Measurements from ENCODE around the gene SMARCD1.

SMARCD1 gene

GRCh38 chr12:50073206-50073605 is 11.9 kb upstream of the SMARCD1 start:
- H3K4me2 ChIP-seq (ENCODE audit: low read length), result no peak overlapping the region

GRCh38 chr12:50073712-50074111 is 11.4 kb upstream of the SMARCD1 start:
- no peaks in the 10 kb centered on the region for H3K9me2 ChIP-seq (ENCODE audit: low read depth, low read length)
- H3F3A ChIP-seq (ENCODE audit: insufficient read depth, low read length), result no peaks in the 10 kb centered on the region
- no peak overlapping the region for H3K4me3 ChIP-seq (ENCODE audit: low read depth, low read length, poor library complexity, severe bottlenecking)
- H3K36me3 ChIP-seq (ENCODE audit: insufficient read depth, low read length), result no peaks in the 10 kb centered on the region
- no peaks in the 10 kb centered on the region for H3K4me1 ChIP-seq (ENCODE audit: insufficient read depth, low read length, severe bottlenecking)
- H3K9me3 ChIP-seq (ENCODE audit: low read length), result no peaks in the 10 kb centered on the region
- no peak overlapping the region for H2AFZ ChIP-seq (ENCODE audit: low read length)
- H3K27me3 ChIP-seq (ENCODE audit: insufficient read depth, low read length), result 0 out of 2 replicates have a peak, but pooled peaks cover 12% of the 10 kb centered on the region
- H3K4me2 ChIP-seq (ENCODE audit: low read length), result no peak overlapping the region
- no peak overlapping the region for H3K9ac ChIP-seq (ENCODE audit: low read length)
- no peaks in the 10 kb centered on the region for H4K20me1 ChIP-seq (ENCODE audit: insufficient read depth, low read length)
- no peaks in the 10 kb centered on the region for H3K79me2 ChIP-seq (ENCODE audit: insufficient read depth, low read length)
- H3K27ac ChIP-seq (ENCODE audit: low read depth, low read length, poor library complexity, severe bottlenecking), result no peak overlapping the region
- TF ChIP-seq EZH2 (IDR thresholded peaks at IDR 0.05; ENCODE audit: borderline replicate concordance, low read length), result no peak
- TF ChIP-seq CTCF (IDR thresholded peaks at IDR 0.05; ENCODE audit: low read length), result no peak

More at GRCh38 chr12:50073206-50073605, 11.9 kb upstream of the SMARCD1 start:
- Histone ChIP-seq H3K27ac (ENCODE audit: low read depth, low read length, poor library complexity, severe bottlenecking) (no peak overlapping the region), H3K9me2 (ENCODE audit: low read depth, low read length) (no peaks in the 10 kb centered on the region), H3K4me1 (ENCODE audit: insufficient read depth, low read length, severe bottlenecking) (no peaks in the 10 kb centered on the region), H3K4me3 (ENCODE audit: low read depth, low read length, poor library complexity, severe bottlenecking) (no peak overlapping the region), H3K79me2 (ENCODE audit: insufficient read depth, low read length) (no peaks in the 10 kb centered on the region), H3K36me3 (ENCODE audit: insufficient read depth, low read length) (no peaks in the 10 kb centered on the region), H3K9ac (ENCODE audit: low read length) (no peak overlapping the region), H2AFZ (ENCODE audit: low read length) (no peak overlapping the region), H3K27me3 (ENCODE audit: insufficient read depth, low read length) (0 out of 2 replicates have a peak, but pooled peaks cover 12% of the 10 kb centered on the region), H4K20me1 (ENCODE audit: insufficient read depth, low read length) (no peaks in the 10 kb centered on the region), H3K9me3 (ENCODE audit: low read length) (no peaks in the 10 kb centered on the region), H3F3A (ENCODE audit: insufficient read depth, low read length) (no peaks in the 10 kb centered on the region)
- TF ChIP-seq EZH2 (IDR thresholded peaks at IDR 0.05; ENCODE audit: borderline replicate concordance, low read length) (no peak), CTCF (IDR thresholded peaks at IDR 0.05; ENCODE audit: low read length) (no peak)

- Histone ChIP-seq H3F3A (ENCODE audit: insufficient read depth, low read length) (no peaks in the 10 kb centered on the region), H3K4me2 (ENCODE audit: low read length) (no peak overlapping the region), H3K36me3 (ENCODE audit: insufficient read depth, low read length) (no peaks in the 10 kb centered on the region), H3K9ac (ENCODE audit: low read length) (no peak overlapping the region), H3K4me1 (ENCODE audit: insufficient read depth, low read length, severe bottlenecking) (no peaks in the 10 kb centered on the region), H3K4me3 (ENCODE audit: low read depth, low read length, poor library complexity, severe bottlenecking) (no peak overlapping the region), H3K27me3 (ENCODE audit: insufficient read depth, low read length) (0 out of 2 replicates have a peak, but pooled peaks cover 12% of the 10 kb centered on the region), H3K9me2 (ENCODE audit: low read depth, low read length) (no peaks in the 10 kb centered on the region), H2AFZ (ENCODE audit: low read length) (no peak overlapping the region), H3K79me2 (ENCODE audit: insufficient read depth, low read length) (no peaks in the 10 kb centered on the region), H4K20me1 (ENCODE audit: insufficient read depth, low read length) (no peaks in the 10 kb centered on the region), H3K27ac (ENCODE audit: low read depth, low read length, poor library complexity, severe bottlenecking) (no peak overlapping the region), H3K9me3 (ENCODE audit: low read length) (no peaks in the 10 kb centered on the region)
- TF ChIP-seq EZH2 (IDR thresholded peaks at IDR 0.05; ENCODE audit: borderline replicate concordance, low read length) (no peak), CTCF (IDR thresholded peaks at IDR 0.05; ENCODE audit: low read length) (peak; percentile 80)
Measured at GRCh38 chr12:50074936-50075807, 10.0 kb upstream of the SMARCD1 start.
